OCI-LY7 (cell line): ENCODE results near the gene LRRN3.

ENCODE experiments used
- EZH2phosphoT487 ChIP-seq: fragments of 200-600 bp; sonication (generic); IDR thresholded peaks from 2 replicates; pipeline ENCODE4 v1.6.1; 2018; ENCODE audit warnings: low read depth, borderline replicate concordance, mild to moderate bottlenecking, mixed run types, antibody characterized with exemption, low read length, moderate library complexity, mixed read lengths
- TF ChIP-seq, protein P1 (sequence below): fragments of 200-600 bp; sonication (generic); conservative IDR thresholded peaks from 2 replicates; pipeline ENCODE4 v1.5.1; 2014; ENCODE audit warnings: mild to moderate bottlenecking, antibody characterized with exemption, low read length, moderate library complexity, mixed read lengths

DNA sequence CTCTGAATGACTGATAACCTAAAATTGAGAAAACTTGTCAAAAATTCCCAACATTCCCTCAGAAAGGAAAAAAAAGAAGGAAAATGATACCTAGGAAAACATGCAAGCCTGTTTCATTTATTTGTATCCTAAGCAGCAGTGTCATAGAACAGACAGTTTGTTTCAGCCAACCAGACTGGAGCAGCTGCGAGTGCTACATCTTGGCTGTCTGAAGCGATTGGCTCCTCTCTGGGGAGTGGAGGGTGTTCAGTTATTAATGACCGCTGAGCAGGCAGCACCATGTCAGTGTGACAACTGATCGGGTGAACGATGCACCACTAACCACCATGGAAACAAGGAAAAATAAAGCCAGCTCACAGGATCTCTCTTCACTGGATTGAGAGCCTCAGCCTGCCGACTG lies at the start of gene LRRN3:
- TF ChIP-seq, protein P1, sequence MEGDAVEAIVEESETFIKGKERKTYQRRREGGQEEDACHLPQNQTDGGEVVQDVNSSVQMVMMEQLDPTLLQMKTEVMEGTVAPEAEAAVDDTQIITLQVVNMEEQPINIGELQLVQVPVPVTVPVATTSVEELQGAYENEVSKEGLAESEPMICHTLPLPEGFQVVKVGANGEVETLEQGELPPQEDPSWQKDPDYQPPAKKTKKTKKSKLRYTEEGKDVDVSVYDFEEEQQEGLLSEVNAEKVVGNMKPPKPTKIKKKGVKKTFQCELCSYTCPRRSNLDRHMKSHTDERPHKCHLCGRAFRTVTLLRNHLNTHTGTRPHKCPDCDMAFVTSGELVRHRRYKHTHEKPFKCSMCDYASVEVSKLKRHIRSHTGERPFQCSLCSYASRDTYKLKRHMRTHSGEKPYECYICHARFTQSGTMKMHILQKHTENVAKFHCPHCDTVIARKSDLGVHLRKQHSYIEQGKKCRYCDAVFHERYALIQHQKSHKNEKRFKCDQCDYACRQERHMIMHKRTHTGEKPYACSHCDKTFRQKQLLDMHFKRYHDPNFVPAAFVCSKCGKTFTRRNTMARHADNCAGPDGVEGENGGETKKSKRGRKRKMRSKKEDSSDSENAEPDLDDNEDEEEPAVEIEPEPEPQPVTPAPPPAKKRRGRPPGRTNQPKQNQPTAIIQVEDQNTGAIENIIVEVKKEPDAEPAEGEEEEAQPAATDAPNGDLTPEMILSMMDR: no peak
- TF ChIP-seq EZH2phosphoT487: no peak
